GF-D8 (cell line): ENCODE data around the gene AMMECR1L.
"Not testable (repeated sequence)": the region's sequence is repeated elsewhere in the genome, so short reads cannot be mapped to it uniquely, and the experiment has no call there.

Experiments used
- DNase-seq: peaks from one replicate; lab custom pipeline; 2025; lab: John Stamatoyannopoulos, UW

The AMMECR1L gene

GRCh38 chr2:127887082-127887775, 1.5 kb upstream of the AMMECR1L start:
- DNase-seq, result peak; percentile 17

DNA sequence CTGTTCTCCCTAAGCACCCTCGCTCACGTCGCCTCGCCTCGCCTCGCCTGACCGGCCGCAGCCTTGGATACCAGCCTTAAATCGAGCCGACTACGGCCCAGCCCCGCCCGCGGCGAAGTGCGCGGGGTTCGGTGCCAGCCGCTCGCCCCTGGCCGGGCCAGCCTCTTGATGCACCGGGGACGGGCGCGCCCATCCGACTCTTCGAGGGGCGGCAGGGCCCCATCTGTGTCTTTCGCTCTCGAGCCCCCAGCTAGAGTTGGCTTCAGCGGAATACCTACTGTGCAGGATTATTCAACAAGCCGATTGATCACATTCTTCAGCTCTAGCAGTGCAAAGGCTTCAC, 808 bp upstream of the AMMECR1L start:
- not testable (repeated sequence) for DNase-seq

DNA sequence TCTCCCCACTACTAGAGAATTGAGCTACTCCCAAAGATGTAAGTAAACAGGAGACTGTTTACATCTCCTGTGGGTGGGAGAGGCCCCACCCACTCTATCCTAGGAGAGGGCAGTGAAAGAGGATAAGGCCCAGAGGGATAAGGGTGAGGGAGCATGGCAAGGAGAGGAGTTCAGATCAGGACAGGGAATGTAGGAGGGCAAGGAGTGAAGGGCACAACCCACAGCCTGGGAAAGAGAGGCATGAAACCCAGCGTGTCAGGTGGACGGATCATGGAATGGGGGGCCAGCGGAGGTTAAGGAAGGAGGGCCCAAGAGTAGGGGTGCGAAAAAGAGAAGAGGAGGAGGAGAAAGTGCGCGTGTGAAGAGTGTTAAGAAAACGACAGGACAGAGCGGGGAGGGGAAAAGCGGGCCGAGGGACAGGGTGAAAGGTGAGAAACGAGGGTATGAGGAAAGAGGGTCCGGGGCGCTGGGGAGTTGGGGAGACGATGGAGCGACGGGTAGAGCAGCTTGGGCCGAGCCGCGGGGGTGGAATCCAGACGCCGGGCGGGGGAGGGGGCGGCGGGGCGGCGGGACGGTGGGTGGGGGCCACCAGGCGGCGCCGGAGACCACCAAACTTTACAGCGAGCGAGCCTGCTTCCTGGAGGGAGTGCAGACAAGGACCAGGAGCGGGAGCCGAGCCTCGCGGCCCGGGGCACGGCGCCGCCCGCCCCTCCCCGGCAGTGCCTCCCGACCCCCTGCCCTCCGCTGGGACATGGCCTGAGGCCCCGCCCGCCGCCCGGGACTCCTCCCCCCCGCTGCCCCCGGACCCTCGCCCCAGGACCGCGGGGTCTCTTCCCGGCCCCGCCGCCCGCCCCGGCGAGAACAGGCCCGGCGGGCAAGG, 655 bp downstream of the AMMECR1L start:
- not testable (repeated sequence) for DNase-seq

- no peak for DNase-seq
Measured at GRCh38 chr2:127884436-127884835, 1.3 kb downstream of the AMMECR1L start.

DNA sequence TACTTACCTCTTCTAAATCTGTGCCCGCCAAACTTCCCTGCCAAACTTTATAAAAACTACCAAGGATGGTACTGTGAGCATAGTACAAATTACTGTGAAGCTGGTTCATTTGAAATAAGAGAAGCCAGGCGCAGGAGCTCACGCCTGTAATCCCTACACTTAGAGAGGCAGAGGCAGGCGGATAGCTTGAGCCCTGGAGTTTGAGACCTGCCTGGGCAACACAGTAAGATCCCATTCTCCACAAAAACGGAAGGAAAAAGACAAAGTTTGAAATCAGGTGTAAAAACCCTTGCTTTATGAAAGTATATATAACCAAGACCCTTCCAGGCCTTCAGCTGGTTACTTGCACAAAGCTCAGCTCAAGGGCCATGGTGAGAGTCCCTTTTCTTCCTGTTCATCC, 5.9 kb downstream of the AMMECR1L start:
- no peak for DNase-seq

- DNase-seq, result no peak
Measured at GRCh38 chr2:127877626-127878025, 8.1 kb downstream of the AMMECR1L start.

DNA sequence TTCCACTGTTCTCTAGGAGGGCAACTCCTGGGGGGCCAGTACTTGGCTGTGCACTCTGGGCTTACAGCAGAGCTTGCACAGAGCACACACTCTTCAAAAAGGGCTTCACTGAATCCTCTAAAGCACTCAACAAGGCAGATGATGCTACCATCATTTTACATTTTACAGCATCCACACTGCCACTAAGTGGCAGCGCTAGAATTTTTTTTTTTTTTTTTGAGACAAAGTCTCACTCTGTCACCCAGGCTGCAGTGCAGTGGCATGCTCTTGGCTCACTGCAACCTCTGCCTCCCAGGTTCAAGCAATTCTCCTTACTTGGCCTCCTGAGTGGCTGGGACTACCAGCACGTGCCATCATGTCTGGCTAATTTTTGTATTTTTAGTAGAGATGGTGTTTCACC, 8.6 kb downstream of the AMMECR1L start:
- no peak for DNase-seq

GRCh38 chr2:127874378-127875269, 11.1 kb downstream of the AMMECR1L start:
- no peak for DNase-seq

- DNase-seq, result no peak
Measured at GRCh38 chr2:127873707-127874303, 12.0 kb downstream of the AMMECR1L start.

- no peak for DNase-seq
Measured at GRCh38 chr2:127872354-127872753, 13.4 kb downstream of the AMMECR1L start.

DNA sequence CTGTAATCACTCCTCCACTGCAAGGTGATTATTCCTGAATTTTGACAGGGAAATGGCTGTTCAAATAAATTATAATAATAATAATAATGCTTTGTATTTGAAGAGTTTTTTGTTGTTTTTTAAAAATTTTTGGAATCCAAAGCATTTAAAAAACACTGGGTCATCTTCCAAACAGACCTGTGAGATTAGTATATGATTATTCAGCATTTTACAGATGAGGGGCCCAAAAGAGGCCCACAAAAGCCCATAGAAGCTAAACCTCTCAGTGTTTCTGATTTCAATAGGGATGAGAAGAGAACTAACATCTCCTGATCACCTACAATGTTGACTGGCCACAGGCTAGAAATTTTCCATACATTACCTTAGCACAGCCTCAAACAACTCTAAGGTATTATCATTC, 19.8 kb downstream of the AMMECR1L start:
- DNase-seq, result no peak

GRCh38 chr2:127864877-127865276, 20.9 kb downstream of the AMMECR1L start:
- DNase-seq, result no peak

GRCh38 chr2:127862228-127862627, 23.5 kb downstream of the AMMECR1L start:
- no peak for DNase-seq

DNA sequence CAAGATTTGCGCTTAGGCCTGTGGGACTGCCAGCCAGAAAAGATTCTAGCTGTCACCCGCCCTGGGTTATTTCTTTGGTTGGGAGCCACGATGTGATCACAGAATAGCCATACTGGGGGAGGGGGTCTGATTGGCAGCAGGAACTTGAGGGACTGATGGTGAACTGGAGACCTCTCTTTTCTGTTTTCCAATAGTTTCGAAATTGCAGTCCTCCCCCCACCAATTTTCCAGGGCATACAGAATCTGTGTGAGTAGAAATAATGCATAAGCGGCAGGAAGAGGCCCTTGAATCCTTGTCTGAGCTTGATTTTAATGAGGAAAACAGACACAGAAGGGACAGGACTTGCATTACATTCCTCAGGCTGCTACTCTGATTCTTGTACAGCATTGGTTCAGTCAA, 25.6 kb downstream of the AMMECR1L start:
- no peak for DNase-seq

DNA sequence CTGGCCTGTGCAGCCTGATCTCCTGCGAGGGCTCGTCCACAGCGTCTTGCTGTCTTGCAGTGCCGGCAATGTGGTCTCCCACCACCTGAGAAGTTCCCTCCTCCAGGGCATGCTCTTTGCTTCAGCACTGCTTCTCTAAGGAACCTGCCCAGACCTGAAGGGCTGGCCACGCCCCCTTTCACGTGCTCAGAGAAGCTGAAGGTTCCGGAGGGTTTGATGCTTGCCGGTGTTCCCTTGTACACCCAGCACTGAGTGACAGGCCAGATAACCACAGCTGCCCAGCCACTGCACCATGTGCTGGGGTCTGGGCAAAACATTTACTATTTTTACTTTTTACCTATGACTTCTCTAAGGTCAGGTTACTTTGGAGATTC, 26.1 kb downstream of the AMMECR1L start:
- DNase-seq, result no peak

DNA sequence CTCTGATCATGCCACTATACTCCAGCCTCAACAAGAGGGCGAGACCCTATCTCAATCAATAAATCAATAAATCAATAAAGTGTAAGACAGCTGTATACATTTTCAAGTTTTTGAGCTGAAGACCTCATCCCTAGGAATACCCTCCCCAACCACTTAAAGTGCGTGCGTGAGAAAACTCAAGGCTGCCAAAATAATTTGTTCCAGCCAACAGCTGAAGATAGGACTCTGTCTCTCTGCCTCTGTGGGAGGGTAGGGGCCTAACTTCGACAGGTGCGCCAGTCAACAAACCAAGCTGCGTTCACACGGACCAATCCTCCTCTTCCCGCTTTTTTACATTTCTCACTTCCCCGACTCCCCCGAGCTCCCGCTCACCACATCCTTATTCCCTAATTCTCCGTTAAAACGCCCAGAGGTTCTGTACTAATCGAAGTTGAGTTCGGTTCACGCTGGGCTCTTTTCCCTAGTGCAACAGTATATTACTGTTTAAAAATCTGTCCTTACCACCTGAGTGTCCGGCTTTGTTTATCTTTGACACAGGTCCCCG, 28.4 kb downstream of the AMMECR1L start:
- DNase-seq, result no peak

GRCh38 chr2:127853671-127854070, 32.1 kb downstream of the AMMECR1L start:
- DNase-seq, result no peak

GRCh38 chr2:127852388-127852787, 33.4 kb downstream of the AMMECR1L start:
- no peak for DNase-seq

DNA sequence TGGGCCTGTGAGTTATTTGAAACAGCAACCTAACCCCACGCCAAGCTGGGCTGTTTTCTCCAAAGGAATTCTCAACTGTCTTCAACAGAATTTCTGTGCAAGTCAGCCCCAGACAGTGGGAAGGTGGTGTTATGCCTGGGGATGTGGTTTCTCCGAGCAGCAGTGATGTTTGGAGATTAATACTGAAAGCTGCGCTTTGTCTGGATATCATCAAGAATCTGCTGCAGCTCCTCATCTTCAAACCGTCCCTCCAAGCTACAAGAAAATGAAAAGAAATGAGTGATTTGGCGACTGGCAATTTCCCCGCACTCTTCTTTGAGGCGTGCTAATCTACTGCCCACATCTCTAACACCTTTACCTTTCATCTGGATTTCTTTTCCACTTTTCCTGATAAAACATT, 37.8 kb downstream of the AMMECR1L start:
- DNase-seq, result no peak

DNA sequence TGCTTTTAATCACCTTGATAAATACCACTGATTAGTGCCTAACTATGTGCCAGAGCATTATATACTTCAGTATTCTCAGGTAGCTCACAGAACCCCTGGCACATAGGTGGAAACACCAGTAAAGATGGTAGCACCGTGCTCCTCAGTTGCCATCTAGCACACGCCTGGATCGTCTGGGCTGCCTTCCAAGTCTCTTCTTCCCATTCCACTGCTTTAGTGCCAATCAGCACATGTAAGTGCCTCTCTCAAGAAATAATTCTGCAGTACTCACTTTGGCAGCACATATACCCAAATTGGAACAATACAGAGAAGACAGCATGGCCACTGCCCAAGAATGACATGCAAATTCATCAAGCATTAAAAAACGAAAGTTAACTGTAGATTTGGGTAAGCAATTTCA, 40.8 kb downstream of the AMMECR1L start:
- DNase-seq, result no peak

- no peak for DNase-seq
Measured at GRCh38 chr2:127843677-127844076, 42.1 kb downstream of the AMMECR1L start.
